NCI-H1105 (cell line): Measurements from ENCODE around the gene MYDGF.
"Not testable (repeated sequence)": the region's sequence is repeated elsewhere in the genome, so short reads cannot be mapped to it uniquely, and the experiment has no call there.

Experiments
- DNase-seq: peaks from one replicate; lab custom pipeline; 2025; lab: John Stamatoyannopoulos, UW

MYDGF gene

DNA sequence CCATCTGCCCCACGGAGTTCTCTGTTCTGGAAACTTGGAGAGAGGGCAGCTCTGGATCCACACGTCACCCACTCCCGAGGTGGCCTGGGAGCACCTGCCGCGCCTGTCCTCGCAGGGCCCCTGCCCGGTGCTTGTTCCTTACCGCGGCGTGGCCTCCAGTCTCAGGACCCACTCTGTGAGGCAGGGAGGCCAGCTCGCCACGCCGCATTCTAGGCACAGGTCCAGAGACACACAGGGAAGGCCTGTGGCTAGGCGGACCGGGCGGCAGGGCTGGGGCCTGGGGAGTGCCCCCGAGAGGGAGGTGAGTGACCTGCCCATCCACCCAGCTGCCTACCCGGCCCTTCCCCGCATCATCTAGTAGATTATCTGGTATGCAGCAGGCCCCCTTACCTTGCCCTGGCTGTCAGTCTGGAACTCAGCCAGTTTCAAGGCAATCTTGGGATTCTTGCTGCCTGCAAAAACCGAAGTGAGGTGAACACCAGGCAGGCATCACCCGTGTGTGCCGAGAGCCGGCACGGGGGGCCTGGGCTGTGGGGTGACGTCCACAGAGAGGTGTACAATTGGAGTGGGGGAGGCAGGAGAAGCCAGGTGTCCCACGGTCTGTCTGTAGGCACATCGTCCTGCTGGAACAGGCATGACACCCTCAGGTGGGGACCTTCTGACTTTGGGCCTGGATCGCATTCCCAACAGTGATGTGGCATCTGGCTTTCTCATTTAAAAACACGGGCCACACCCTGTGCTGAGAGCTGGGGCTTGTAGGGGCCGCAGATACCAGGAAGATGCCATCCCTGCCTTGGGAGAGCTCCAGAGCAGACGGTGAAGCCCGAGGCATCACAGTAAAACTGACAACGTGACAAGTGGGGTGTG, 29.9 kb upstream of the MYDGF start:
- DNase-seq, result no peak

DNA sequence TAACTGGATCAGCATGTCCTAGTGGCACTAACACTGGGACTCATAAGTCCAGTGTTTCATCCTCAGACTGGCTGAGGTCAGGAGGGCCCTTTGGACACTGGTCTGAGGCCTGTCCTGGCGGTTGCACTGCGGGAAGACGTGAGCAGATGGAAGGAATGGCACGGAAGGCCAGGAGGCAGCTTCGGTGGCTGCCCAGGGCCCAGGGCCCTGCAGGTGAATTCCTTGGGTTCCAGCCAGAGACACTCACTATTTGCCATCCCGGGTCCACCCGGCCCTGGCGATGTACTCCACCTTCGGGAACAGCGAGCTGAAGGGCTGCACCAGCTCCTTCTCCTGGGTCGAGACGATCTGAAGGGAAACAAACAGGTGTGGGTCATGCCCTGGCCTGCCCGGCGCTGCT, 27.2 kb upstream of the MYDGF start:
- DNase-seq, result no peak

DNA sequence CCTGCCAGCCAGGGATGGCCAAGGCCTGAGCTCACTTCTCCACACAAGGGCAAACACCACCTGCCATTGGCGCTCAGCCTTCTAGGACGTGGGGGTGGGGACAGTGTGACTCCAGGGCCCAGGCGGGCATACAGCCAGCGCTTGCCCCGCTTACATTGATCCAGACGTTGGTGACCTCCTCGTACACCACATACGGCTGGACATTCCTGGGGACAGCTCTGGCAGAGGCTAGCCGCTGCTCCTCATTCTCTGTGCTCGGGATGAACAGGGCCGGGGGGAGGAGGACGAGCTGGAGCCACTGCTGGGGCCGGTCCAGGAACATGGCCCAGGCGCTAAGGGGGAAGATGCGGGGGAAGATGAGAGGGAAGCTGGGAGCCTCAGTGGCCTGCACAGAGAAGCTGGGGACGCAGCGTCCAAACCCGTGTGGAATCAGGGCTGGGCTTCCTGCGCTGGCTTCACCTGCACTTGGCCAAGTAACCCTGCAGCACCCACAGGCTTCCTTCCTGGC, 25.1 kb upstream of the MYDGF start:
- DNase-seq, result no peak

DNA sequence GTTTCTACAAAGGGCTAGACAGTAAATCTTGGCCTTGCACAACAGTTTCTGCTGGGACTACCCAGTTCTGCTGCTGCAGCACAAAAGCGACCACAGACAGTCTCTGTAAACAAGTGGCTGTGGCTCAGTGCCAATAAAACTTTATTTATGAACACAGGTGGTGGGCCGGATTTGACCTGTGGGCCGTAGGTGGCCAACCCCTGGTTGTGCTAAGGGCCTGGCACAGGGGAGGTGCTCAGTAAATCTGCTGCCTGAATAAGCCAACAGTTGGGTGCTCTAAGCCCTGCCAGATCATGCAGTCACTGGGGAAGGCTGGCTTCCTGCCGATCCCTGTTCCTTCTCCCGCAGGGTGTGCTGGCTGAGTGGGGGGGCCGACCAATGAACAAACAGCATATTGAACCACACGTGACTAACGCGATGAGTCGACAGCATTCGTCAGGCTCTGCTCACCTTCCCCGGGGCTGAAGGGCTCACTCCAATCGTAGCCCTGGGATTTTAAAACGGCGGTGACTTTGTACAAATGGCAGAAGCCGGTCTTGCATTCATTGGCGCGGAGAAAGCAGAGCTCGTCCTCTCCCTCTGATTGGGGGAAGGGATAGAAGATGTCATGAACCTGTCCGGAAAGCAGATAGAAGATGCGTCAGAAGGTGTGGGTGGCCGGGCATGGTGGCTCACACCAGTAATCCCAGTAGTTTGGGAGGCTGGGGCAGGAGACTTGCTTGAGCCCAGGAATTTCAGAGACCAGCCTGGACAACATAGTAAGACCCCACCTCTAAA, 24.3 kb upstream of the MYDGF start:
- DNase-seq, result no peak

DNA sequence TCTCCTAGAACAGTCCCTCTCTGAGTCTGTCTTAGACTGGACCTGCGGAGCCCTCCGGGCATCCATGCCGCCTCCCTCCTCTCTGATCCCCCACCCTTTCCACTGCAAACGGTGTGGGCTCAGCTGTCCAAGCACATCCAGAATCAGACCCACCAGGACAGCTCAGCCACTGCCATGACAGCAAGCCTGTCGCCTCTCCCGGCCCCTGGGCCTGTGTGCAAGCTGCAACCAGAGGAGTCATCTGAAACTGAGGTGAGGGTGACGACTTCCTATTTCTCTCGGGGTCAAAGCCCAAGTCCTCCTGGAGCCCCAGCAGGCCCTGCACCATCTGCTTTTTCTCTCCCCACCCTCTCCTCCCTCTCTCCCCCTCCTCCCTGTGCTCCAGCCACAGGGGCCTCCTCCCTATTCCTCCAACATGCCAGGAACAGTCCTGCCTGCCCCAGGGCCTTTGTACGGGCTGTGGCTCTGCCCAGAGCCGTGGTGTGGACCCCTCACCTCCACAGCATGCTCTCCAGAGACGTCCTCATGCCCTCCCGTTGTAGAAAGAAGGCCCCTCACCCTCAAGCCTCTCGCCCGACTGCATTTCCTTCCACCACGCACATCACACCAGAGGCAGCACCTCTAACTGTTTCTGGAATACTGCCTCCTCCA, 23.5 kb upstream of the MYDGF start:
- DNase-seq, result no peak

DNA sequence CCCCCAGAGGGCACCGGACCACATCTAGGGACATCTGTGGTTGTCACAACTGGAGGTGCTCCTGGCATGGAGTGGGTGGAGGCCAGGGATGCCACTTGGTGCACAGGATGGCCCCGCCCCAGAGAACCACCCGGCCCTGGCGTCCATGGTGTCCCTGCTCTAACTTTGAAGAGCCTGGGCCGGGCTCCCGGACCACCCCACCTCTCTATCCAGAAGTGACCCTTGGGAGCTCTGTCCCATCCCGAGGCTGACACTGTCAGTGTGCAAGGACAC, 22.9 kb upstream of the MYDGF start:
- DNase-seq, result no peak

DNA sequence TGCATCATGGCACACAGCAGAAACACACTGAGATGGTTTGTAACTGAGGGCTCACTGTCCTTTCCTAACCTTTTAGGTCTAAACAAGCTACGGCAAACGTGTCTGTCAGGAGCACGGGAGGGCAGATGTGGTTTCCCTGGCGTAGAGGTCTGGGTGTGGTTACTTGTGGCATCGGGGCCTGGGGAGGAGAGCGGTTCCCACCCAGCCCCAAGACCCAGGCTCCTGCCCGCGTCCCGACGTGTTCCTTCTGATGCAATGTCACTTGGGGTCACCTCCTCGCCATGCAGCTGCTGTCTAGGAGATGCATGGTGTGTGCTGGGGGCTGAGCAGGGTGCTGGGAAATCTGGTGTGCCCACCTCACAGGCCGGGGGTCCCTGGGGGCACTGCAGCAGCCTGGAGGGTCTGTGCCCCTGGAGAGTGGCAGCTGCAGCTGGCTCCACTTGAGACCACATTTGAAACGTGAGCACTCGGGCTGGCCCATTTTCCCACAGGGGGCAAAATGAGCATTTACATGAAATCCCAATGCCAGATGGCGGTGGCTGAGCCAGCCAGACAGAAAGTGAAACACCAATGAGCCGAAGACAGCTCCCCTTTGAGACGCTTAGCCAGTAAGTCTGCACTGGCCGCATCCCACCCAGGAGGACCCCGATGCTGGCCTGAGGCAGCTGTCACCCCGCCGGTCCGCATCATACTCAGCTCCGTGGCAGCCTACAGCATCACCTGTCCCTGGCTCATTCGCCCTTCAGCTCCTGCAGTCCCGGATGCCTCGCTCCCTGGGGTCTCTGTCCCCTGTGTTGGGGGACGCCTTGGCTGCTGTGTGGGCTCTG, 22.3 kb upstream of the MYDGF start:
- no peak for DNase-seq

DNA sequence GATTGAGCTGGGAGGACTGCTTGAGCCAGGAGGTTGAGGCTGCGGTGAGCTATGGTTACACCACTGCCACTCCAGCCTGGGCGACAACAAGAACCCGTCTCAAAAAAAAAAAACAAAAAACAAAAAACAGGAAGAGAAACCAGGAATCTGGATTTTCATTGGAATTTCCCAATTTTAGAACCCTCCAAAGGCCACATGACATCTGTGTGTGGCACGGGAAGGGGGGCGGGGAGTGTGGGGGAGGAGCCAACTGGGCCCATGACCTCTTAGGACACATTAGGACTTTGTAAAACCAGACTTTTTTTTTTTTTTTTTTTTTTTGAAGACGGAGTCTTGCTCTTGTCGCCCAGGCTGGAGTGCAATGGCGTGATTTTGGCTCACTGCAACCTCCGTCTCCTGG, 21.2 kb upstream of the MYDGF start:
- DNase-seq, result no peak

DNA sequence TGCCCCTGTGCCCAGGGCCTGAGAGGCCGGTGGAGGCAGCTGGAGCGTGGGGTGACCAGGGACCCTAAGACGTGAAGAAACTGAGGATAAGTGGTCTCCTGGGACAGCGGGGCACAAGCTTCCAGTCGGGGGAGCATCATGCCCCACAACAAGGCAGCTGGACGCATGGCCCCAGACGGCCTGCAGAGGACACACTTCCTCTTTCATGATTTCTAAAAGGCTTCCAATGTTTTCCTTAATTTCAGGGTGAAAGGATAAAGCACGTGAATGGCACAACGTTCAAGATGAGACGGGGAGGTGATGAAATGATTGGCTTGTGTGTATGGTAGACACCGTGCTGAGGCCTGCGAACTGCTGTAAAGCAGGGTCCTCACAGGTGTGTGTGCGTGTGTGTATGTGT, 20.2 kb upstream of the MYDGF start:
- no peak for DNase-seq

DNA sequence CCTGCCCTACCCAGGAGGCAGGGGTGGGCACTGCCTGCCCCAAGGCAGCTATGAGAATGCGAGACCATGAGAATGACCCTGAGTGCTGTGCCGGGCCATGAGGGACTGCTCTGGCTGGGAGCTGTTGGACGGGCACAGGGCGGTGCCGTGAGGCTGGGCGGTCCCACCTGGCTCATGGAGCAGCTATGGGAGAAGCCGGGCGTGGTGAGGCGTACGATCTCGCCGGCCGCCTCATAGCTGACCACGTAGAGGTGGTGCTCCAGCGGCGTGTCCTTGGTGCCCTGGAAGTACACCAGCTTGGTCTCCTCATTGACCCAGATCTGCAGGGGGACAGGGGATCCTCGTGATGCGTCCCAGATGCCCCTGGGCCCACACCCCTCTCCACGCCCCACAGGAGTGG, 19.3 kb upstream of the MYDGF start:
- no peak for DNase-seq

DNA sequence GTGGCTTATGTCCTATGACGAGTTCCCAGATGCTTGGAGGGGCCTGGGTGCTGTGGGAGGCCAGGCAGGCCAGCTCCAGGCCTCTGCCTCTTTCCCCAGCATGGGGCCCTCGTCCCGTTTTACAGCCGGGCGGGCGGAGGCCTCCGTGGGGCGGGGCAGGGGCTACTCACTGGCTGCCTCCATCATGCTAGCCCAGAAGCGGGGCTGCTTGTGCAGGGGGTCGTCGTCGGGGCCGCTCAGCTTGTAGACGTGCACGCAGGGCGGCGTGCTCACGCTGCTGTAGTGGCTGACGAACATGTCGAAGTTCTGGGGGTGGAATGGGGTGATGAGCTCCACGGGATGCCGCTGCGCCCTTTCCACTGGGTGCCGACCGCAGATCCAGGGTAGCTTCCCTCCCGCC, 18.4 kb upstream of the MYDGF start:
- no peak for DNase-seq

DNA sequence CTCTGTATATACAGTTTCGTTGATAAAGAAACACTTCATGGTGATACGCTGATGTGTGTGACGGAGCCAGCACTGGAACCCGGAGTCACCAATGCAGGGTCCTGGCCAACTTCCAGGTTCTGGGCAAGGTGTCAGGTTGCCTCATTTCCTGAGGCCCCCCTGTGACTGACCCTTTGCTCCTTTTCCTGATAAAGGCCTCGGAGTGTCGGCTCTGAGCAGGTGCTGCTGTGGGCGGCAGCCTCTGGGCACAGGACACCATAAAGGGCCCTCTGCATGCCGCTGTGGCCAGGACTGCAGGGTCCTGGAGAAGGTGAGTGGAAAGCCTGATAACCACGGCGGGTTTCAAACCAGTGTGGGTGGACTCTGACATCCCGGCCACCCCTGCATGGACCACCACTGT, 17.3 kb upstream of the MYDGF start:
- DNase-seq, result no peak

DNA sequence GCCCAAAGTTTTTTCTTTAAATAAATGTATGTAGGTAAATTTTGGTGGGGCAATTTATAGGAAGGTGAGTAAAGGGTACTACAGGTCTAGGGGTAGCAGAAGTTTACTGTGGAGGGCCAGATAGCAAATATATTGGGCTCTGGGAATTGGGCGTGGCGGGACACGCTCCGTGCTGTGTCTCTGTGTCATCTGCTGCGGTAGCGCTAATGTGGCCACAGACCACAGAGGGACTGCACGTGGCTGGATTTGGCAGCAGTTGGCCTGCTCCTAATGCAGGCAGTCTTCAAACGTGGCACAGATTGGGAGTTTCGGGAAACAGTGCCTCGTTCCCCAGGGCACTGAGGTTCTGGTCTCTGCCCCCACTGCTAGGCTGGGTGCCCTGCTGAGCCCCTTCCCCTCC, 16.6 kb upstream of the MYDGF start:
- DNase-seq, result no peak

DNA sequence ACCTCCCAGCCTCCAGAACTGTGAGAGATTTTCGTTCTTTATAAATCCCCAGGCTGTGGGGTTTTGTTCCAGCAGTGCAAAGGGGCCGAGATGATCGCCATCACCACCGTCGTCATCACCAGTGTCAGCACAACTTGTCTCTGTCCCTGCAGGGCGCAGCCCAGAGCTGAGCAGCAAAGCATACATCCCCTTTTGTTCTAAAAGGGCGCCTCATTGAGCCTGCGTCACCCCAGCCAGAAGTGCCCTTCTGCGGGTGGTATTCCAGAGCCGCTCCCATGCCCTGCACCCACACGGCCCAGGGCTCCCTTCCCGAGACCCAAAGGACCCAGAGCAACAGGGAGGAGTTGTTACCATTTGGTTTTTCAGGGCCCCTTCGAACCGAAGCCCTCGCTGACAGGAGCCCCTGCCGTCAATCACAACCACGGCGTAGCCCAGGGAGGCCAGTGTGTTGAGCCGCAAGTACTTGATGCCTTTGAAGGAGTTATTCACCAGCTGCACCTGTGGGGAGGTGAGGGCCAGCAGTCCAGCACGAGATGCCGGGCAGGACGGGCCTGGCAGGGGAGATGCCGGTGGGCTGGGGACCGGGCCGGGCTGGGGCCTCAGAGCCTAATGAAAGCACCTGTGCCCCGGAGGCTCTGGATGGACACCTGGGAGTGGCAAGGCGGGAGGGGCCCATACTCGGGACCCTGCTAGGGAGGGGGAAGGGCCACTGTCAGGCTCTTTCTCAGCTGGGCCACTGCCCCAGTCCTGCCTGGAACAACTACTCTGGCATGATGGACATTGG, 14.4 kb upstream of the MYDGF start:
- DNase-seq, result no peak

DNA sequence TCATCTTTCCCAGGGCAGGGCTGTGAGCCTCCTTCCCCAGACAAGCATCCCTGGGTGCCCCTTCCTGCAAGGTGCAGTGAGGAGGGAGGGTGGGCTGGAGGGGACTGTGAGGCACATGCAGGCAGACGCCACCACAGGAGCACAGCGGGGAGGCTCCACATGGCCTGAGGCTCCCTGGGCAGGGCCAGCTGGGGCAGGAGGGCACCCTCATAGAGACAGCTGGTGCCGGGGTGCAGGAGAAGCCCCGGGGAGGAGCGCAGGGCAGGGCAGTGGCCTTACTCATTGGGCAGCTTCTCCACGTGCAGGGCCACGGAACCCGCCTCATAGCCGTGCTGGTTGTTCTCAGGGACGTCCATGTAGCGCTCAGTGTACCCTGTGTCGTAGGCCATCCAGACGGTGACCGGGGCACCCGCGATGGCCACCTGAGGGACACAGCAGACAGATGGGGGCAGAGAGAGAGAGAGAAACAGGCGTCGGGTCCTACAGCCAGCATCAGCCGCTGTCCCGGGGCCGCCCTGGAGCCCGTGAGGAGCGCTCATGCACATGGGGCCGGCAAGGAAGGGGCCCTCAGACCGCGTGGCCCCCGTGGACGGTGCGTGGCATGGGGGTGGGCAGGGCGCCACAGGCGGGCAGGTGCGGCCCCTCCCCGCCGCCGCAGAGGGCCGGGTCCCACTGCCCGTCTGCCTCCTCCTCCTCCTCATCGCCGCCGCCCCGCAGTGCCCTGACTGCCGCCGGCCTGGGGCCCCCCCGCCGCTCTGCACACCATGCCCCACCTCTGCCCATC, 12.5 kb upstream of the MYDGF start:
- no peak for DNase-seq

DNA sequence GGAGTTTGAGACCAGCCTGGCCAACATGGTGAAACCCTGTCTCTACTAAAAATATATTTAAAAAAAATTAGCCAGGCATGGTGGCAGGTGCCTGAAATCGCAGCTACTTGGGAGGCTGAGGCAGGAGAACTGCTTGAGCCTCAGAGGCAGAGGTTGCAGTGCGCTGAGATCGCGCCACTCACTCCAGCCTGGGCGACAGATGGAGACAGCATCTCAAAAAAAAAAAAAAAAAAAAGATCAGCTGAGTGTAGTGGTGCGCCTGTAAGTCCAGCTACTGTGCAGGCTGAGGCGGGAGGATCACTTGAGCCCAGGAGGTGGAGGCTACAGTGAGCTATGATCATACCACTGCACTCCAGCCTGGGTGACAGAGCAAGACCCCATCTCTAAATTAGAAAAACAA, 9.9 kb upstream of the MYDGF start:
- DNase-seq, result not testable (repeated sequence)

DNA sequence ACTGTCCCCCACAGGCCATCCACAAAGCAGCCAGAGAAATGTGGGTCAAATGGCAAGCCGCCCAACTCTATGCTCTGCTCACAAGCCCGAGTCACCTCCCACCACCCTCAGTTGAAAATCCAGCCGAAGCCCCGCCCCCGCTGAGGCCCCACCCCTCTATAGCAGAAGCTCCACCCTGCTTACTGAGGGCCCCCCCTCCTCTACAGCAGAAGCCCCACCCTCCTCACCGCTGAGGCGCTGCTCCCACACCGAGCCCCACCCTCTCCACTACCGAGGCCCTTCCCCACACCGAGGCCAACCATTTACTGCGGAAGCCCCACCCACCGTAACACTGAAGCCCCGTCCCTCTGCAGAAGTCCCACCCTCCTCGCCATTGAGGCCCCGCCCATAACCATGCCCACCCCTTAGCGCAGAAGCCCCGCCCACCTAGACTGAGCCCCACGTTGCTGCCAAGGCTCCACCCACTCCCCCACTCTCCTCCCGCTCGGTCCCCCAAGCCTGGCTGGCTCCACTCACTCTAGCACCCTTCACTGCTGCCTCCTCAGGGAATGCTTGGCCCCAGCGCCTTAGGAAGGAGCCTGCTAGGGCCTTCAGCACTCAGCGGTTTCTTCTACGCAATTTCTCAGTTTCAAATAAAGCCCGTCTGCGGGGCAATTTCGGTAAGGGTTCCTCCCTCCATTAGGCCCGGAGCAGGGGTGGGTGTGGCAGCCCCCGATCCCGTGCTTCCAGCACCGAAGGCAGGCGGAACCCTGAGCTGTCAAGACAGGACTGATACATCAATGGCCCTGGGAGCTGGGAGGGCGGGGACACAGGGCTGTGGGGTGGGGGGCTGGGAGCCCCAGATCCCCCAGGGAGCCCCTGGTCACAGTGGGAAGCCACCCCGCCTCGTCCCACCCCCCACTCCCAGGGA, 9.0 kb upstream of the MYDGF start:
- DNase-seq, result no peak

DNA sequence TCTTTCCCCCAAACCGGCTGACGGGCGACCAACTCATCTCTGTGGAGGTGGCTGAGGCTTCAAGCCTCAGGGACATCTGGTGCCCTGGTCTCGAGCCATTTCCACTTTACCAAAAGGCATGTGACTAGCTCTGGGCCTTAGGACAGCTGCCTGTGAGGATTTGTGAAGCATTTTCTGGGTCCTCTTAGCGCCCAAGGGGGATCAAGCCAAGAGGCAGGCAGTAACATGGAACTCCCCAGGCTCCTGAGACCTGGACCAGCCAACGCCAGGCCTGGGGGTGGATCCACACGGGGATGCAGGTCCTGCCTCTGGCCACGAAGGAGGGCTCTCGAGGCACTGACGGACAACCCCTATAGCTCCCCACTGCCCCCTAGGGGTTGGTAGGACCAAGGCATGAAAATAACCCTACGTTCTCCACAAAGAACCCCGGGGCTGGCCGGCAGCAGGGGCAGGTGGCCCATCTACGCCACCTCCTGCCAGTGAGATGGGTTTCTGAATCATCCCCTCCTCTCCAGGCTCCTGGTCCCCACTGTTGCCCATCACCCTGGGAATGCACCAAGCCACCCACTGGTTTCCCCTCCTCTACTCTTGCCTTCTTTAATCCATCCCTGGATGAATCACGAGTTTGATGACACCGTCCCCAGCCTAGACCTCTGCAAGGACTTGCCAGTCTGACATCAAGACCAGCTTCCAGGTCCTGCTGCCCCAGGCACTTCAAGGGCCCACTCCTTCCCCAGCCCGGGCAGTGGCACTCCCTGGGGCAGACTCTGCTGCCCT, 7.0 kb upstream of the MYDGF start:
- DNase-seq, result no peak

DNA sequence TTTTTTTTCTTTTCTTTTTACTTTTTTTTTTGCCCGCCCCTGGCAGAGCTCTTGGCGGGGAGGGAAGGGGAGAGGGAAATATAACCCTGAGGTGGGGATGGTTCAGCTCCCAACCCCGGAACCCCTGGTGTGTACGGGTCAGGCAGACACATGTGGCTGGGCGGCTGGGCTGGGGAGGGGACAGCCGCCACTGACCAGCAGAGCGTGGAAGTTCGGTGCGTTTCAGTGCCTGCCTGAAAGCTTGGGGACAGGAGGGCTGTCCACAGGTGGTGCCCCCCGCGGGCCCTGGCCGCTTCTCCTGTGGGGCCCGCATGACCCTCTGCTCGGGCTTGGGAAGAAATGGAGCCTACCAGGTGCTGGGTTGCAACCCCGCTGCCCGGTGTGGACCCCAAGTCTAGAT, 5.2 kb upstream of the MYDGF start:
- no peak for DNase-seq
